Liver (tissue), 3 donors: Measurements from ENCODE around the gene RNF217.

Experiments
- EGR1 ChIP-seq, 2 donors: IDR thresholded peaks; 2 replicates each; pipeline ENCODE4 v1.6.1; 2016 to 2018; ENCODE audit warnings: antibody characterized with exemption in 2 of 2, low read depth in 2 of 2
- GABPA ChIP-seq, 2 donors: IDR thresholded peaks in 1 of 2; conservative IDR thresholded peaks in 1 of 2; 2 replicates each; pipeline ENCODE4 v1.6.1; 2016; ENCODE audit warnings: antibody characterized with exemption in 2 of 2, mild to moderate bottlenecking in 1 of 2, moderate library complexity in 1 of 2
- RAD21 ChIP-seq, 2 donors: IDR thresholded peaks; 2 replicates each; pipeline ENCODE4 v1.6.1; 2016; ENCODE audit warnings: antibody characterized with exemption in 2 of 2, mild to moderate bottlenecking in 2 of 2
- RXRA ChIP-seq, 2 donors: IDR thresholded peaks; 2 replicates each; pipeline ENCODE4 v1.6.1; 2017 to 2018; ENCODE audit warnings: antibody characterized with exemption in 2 of 2, mild to moderate bottlenecking in 1 of 2
- SP1 ChIP-seq: IDR thresholded peaks from 2 replicates; pipeline ENCODE4 v1.6.1; 2018; ENCODE audit warnings: antibody characterized with exemption, mild to moderate bottlenecking
- YY1 ChIP-seq: IDR thresholded peaks from 2 replicates; pipeline ENCODE4 v1.6.1; 2016; ENCODE audit warnings: antibody characterized with exemption, mild to moderate bottlenecking
- TF ChIP-seq, protein P1 (sequence below): fragments of 150-350 bp; IDR thresholded peaks from 2 replicates; pipeline ENCODE4 v1.5.1; 2017; ENCODE audit warnings: improper control_type of control experiment, low read depth, low read length; ENCODE audit not compliant: missing input control
- TF ChIP-seq, protein P2 (sequence below): IDR thresholded peaks from 2 replicates; pipeline ENCODE4 v1.6.1; 2016; ENCODE audit warnings: antibody characterized with exemption
- donor health status: healthy.
- donor health status: healthy.

DNA sequence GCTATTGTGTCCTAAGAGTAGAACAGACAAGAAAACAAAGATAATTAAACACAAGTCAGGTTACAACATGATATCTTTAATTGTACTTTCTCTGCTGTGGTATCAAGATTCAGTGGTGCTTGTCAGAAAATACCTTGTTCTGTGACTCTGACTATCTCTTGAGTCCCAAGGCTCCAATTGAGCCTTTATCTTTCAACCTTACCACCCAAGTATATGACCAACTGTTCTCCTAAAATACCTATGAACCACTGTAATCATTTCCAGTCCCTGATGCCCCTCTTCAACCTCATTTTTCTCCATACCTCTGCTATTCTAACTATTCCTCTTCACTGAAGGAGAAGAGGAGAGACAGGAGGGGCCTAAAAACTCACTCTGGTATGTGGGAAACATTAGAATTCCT, 124.5 kb downstream of the RNF217 start:
- no peak for TF ChIP-seq RAD21 (IDR thresholded peaks at IDR 0.05)
- TF ChIP-seq, protein P1, sequence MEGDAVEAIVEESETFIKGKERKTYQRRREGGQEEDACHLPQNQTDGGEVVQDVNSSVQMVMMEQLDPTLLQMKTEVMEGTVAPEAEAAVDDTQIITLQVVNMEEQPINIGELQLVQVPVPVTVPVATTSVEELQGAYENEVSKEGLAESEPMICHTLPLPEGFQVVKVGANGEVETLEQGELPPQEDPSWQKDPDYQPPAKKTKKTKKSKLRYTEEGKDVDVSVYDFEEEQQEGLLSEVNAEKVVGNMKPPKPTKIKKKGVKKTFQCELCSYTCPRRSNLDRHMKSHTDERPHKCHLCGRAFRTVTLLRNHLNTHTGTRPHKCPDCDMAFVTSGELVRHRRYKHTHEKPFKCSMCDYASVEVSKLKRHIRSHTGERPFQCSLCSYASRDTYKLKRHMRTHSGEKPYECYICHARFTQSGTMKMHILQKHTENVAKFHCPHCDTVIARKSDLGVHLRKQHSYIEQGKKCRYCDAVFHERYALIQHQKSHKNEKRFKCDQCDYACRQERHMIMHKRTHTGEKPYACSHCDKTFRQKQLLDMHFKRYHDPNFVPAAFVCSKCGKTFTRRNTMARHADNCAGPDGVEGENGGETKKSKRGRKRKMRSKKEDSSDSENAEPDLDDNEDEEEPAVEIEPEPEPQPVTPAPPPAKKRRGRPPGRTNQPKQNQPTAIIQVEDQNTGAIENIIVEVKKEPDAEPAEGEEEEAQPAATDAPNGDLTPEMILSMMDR: no peak
- TF ChIP-seq EGR1 (IDR thresholded peaks at IDR 0.05; ENCODE audit: low read depth in 2 of 2): no peak
- TF ChIP-seq, protein P2, sequence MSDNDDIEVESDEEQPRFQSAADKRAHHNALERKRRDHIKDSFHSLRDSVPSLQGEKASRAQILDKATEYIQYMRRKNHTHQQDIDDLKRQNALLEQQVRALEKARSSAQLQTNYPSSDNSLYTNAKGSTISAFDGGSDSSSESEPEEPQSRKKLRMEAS: no peak
- TF ChIP-seq GABPA (IDR thresholded peaks at IDR 0.05 in 1 of 2, conservative IDR thresholded peaks at IDR 0.05 in 1 of 2): no peak
- TF ChIP-seq RXRA (IDR thresholded peaks at IDR 0.05): no peak
- no peak for TF ChIP-seq SP1
- TF ChIP-seq YY1: no peak
